ENCODE data around the gene ISOC2.
A peak's percentile ranks its signal among the peaks of the same experiment; 100 is the strongest.

DNA sequence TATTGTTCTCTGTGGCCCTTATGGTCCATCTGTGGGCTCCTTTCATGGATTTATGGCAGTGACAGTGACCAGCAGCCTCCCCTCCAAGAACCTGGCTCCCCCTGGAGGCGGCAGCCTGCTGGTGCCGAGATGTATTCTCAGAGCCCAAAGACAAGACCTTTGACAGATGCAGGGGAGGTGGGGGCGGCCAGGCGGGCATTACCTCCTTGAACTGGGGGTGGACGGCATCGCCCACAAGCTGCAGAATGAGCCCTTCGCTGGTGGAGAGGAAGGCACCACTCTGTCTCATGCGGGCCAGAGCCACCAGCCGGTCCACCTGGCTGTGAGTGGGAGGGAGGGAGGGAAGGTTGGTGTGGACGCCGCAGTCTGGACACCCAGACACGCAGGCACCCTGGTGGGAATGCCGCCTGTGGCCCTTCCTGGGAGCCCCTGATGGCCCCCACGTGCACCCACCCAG lies 6.6 kb downstream of the ISOC2 start:
- TF ChIP-seq, protein P1, sequence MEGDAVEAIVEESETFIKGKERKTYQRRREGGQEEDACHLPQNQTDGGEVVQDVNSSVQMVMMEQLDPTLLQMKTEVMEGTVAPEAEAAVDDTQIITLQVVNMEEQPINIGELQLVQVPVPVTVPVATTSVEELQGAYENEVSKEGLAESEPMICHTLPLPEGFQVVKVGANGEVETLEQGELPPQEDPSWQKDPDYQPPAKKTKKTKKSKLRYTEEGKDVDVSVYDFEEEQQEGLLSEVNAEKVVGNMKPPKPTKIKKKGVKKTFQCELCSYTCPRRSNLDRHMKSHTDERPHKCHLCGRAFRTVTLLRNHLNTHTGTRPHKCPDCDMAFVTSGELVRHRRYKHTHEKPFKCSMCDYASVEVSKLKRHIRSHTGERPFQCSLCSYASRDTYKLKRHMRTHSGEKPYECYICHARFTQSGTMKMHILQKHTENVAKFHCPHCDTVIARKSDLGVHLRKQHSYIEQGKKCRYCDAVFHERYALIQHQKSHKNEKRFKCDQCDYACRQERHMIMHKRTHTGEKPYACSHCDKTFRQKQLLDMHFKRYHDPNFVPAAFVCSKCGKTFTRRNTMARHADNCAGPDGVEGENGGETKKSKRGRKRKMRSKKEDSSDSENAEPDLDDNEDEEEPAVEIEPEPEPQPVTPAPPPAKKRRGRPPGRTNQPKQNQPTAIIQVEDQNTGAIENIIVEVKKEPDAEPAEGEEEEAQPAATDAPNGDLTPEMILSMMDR (conservative IDR thresholded peaks at IDR 0.05; ENCODE audit: low read depth, low read length) = peak; percentile 88
- no peak for TF ChIP-seq EZH2phosphoT487 (IDR thresholded peaks at IDR 0.05; ENCODE audit: borderline replicate concordance, low read length)
- no peak for TF ChIP-seq EZH2 (IDR thresholded peaks at IDR 0.05; ENCODE audit: low read length, unreplicated experiment)

All from PC-3 (cell line).